NCI-H2081 (cell line): ENCODE measurements around the gene DLGAP1.
"Not testable (repeated sequence)": the region's sequence is repeated elsewhere in the genome, so short reads cannot be mapped to it uniquely, and the experiment has no call there.

Experiments used
- DNase-seq, 2 experiments: peaks; one replicate each; lab custom pipeline; 2025; lab: John Stamatoyannopoulos, UW

Gene DLGAP1

DNA sequence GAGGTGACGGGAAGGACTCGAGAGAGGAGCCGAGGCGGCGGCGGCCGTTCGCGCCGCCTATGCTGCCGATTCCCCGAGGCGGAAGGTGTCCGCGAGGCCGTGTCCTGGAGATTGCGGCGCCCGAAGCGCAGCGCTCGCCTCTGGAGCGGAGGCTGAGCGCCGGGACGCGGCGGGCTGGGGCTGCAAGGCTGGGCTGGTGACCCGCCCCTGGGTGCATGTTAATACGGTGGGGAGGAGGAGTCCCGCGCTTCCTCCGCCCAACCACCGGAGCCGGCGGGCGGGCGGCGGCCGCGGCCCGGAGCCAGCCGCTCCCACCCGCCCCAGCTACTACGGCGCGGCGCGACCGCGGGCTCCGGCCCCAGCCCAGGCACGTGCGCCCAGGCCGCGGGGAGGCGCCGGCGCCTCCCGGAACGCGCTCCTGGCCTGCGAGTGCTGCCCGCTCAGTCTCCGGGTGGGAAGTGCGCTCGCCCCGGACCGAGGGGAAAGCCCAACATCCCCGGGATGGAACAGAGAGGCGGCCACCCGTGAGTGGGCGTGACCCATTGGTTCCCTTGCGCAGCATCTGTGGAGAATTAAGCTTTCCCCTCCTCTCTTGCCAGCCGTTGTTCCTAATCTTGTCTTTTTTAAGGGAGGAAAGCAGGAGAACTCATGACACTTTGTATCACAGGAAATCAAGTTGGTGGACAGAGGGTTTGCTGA is at the start of gene DLGAP1:
DLGAP1 (minus strand) TSS at position 195 of the 699 bp plus-strand sequence.
- DNase-seq: peak; percentile 20 to 39

DNA sequence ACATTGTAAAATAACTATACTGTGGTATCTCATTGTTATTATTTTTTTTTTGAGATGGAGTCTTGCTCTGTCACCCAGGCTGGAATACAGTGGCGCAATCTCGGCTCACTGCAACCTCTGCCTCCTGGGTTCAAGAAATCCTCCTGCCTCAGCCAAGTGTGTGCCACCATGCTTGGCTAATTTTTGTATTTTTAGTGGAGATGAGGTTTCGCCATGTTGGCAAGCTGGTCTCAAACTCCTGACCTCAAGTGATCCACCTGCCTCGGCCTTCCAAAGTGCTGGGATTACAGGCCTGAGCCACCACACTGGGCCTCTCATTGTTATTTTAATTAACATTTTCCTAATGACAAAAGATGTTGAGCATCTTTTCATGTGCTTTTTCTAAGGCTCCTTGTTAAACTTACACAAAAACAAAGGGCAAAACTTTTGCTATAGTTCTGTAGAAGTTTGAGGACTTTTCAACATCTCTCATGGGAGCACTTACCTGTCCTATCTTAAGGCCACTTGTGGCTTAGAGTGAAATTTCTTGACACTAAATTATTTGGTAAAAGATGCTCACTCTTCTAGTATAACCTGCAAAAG is 39.7 kb upstream of the DLGAP1 start:
- DNase-seq: not testable (repeated sequence)

DNA sequence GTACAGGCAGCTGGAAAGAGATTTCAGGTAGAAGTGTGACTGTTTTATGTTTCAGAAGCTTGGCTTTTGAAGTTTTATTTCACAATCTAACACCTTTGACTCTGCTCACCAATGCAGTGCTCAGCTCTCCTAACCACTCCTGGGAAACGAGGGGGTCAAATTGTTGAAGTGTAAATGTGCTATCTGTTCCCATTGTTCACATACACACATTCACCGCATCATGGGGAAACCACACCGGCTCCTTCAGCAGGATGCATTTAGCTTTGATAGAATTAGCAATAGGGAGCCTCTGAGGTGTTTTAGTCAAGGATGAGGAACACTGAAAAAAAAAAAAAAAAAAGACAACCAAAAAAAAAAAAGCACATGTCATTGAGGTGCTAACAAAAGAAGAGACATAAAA is 13.4 kb upstream of the DLGAP1 start:
- DNase-seq: no peak

- no peak for DNase-seq
Measured at GRCh38 chr18:4454537-4455112, 482 bp downstream of the DLGAP1 start.

DNA sequence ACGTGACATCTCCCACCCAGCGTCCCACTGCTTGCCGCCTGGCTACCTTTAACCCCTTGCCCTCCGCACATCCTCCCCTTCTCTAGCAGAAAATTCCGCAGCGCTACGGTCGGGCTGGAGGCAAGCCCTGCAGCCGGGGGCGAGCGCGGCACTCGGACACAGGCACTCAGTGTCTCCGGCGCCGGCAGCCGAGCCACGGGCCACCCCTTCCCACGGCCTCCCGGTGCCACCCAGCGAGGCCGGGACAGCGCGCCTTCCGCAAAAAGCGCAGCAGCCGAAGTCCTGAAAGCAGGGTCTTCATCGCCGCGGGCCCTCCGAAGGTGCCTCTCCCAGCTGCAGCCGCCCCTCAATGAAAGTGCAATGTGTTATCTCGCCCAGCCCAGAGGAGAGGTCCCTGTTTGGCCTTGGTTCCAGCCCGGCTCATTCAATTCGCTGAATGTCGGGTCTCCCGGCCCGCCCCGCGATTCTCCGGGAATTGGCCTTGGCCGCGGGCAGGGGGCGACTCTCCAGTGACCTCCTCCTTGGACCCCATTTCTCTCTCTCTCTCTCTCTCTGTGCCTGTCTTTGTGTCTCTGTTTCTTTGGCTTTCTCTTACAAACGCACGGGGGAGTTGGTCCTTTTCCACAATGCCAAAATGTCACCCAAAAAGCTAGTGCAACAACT is 1.1 kb downstream of the DLGAP1 start:
- DNase-seq: no peak

DNA sequence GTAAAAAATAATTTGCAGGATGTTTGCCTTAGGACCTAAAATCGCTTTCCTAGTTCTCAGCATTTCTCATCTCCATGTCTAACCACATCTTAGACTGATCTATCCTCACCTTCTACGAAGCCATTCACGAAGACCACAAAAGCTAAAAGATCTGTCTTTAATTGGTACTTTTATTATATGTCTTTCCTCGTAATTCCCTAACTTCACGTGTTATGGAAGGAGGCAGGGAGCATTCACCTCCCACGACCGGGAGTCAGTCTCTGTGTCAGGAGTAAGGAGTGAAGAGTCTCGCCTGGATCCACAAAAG is 1.6 kb downstream of the DLGAP1 start:
- no peak for DNase-seq

GRCh38 chr18:4450065-4450658 is 4.9 kb downstream of the DLGAP1 start:
- DNase-seq: no peak

DNA sequence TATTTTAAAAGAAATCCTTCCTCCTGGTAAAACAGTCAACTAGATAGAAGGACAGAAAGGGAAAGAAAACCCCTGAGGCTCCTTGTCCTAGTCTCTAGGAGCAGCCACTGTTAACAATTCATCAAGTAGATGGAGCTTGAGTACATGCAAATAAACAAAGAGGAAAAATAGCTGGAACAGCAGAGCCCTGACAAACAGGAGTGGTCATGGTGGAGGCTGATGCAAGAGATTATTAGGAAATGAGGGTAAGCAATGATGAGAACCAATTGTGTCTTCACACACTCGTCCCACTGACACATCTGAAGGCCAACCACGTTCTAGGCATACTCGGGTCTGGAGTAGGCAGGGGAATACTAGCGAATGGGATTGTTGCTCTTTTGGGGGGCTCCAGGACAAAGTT is 9.2 kb downstream of the DLGAP1 start:
- DNase-seq: no peak

DNA sequence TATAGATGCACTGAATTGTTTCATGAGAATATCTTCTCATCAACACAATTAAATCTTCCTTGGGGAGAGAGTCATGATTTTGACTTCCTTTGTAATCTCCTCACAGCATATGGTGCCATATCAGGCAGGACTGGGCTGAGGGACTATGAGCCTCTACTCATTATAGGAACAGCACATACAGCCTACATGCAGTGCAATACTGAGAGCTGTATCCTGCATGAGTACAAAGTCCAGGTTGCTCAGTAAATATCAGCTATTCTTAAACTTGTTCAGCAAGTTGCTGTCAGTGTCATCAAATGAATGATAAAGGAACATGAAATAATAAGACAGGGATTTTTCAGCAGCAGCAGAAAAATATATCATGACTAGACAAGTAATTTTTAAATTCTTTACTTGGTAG is 10.8 kb downstream of the DLGAP1 start:
- no peak for DNase-seq

GRCh38 chr18:4441098-4441497 is 14.0 kb downstream of the DLGAP1 start:
- DNase-seq: no peak

GRCh38 chr18:4438938-4439337 is 16.2 kb downstream of the DLGAP1 start:
- DNase-seq: no peak

DNA sequence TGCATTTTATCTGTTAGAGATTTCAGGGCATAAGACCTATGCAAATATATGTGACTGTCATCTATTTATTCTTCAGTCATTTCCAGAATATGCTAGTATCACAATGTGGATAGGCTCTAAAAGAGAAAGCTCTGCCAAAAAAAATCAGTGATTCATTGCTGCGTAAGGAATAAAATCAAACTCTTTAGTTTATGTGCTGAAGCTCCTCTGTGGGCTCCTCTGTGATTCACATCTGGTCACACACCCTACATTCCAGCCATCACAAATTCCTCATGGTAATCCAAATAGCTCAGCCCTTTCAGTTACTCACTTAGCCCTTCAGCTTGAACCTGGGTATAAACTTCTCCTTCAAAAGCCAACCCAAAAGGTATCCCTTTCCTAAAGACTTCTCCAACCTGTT is 21.4 kb downstream of the DLGAP1 start:
- DNase-seq: no peak

DNA sequence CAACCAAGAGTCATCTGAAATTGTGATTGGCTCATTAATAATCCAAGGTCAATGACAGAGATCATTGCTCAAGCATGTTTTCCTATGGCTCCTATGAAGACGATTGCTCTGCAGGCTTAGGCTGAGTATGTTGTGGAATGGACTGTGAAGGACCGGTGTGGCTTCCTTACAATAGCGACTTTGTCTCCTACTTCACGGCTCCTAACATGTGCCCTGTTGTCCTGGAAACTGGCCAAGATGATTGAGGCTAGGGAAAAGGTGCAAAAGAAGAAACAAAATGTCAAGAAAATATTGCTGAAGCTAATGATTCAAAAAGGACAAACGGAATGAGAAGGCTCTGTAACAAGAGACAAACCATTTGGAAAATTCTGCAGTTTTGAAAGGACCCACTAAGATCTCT is 24.3 kb downstream of the DLGAP1 start:
- no peak for DNase-seq

GRCh38 chr18:4417714-4418113 is 37.4 kb downstream of the DLGAP1 start:
- no peak for DNase-seq

DNA sequence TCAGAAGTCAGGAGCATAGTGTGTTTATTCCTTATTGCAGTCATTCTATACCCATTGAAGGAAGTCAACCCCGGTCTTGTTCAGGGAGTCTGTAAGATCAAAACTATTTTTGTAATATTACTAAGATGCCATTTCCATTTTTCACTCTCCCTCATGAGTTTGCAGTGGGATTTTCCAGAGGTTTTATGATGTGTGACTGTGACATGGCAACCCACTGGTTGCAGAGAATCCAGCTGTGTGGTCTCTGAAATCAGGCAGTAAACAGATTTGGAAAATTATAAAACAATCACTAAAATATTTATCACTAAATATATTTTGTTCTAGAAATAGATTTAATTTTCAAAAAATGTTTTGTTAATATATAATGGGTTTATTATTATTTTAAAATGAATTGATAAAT is 38.1 kb downstream of the DLGAP1 start:
- no peak for DNase-seq

- DNase-seq: no peak
Measured at GRCh38 chr18:4412286-4412685, 42.8 kb downstream of the DLGAP1 start.

GRCh38 chr18:4406856-4407255 is 48.3 kb downstream of the DLGAP1 start:
- no peak for DNase-seq

- DNase-seq: no peak
Measured at GRCh38 chr18:4405965-4406364, 49.1 kb downstream of the DLGAP1 start.

DNA sequence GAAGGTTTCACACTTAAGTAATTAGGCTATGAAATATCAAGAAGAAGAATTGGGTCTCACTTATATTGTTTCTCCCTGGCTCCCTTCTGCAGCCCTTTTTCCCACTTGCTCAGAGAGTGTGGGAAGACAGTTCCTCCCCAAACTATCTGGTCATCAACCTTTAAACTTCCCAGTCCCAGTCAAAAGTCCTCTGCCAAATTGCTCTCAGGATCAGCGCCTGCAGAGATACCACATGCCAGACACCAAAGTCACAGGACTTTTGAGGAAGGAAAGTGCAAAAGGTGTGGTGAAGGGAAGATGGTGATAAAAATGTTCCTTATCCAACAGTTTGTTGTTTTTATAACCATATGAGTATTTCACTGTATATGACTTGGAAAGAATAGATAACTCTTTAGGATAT is 51.3 kb downstream of the DLGAP1 start:
- no peak for DNase-seq

DNA sequence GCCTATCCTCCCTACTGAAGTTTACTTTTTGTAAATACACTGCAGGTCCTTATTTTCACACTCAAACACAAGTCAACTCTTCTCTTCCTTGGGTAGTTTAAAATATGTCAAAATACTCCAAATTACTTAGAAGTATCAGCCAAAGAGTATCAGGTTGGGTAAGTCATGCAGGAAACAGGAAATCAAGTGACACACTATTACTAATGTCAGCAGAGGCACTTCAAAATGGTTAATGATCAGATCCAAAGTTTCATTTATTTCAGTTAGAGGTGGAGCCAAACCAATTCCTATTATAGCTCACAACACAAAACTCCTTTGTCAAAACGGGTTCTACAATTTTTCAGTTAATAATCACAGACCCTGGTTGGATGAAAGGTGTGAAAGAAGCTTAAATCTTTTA is 54.2 kb downstream of the DLGAP1 start:
- DNase-seq: no peak

GRCh38 chr18:4399929-4400328 is 55.2 kb downstream of the DLGAP1 start:
- no peak for DNase-seq

DNA sequence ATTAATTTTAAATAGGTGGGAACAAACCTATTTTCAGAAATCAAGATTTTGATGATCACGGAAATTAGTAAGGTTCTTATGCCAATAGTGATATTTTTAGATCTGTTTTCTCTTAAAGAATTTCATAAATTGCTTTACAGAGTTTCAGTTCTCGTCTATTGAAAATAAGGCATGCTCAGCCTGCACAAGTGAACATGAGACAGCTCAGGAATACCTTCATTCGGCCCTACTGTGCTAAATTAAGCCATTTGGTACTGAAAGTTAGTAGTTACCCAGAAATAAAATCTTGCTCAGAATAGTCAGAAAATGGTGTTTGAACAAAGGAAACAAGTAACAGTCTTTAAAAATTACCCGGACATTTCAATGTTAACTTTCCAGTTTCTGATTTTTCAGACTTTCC is 60.4 kb downstream of the DLGAP1 start:
- DNase-seq: no peak

DNA sequence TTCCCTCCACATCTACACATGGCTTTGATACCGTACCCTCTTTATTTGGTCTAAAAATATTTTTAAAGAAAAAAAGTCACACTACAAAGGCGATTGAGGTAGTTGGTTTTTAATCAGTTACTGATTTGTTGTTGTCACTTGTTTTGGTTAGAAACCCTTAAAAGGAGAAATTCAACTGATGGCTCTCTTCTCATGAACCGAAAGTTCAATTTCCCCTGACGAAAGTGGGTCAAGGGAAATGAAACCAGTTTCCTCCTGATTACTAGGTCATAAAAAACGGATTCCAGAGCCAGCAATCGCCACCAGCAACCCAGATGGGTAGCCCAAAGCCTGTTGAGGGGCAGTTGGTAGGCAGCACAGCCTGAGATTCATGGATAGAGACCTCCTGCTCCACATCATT is 63.2 kb downstream of the DLGAP1 start:
- DNase-seq: no peak
